K562 (cell line): ENCODE results near the gene CACNA2D3. TPM values are rescaled to one million over a fixed set of nuclear protein-coding genes. Genes with fewer than 3 reads are reported as not detected.

ENCODE experiments used
- ATAC-seq: fragments of 200-7000 bp; cut with Tn5 transposase; 3 replicates; pipeline ENCODE4 v1.9.1; 2020; ENCODE audit warnings: moderate library complexity
- BruUV-seq: library from RNA; stranded (reverse); fragments of 400-500 nt; replicated peaks from 2 replicates; lab custom pipeline; 2021; lab: Mats Ljungman, UMichigan
- CTCF ChIA-PET: fragments of 300-600 bp; formaldehyde crosslinking; extraction: SDS; loops from one replicate; lab custom pipeline; 2021; ENCODE audit warnings: low intra/inter-chr PET ratio; lab: Yijun Ruan, JAX
- POLR2A ChIA-PET: fragments of 300-600, 350-650 bp; sonication (Branson Sonifier 250); formaldehyde crosslinking; extraction: SDS; loops from one replicate; lab custom pipeline; 2021; ENCODE audit warnings: antibody characterized with exemption, inconsistent platforms; lab: Yijun Ruan, JAX
- DNase-seq, 4 experiments: peaks; one replicate each; pipeline versions ENCODE4 v3.0.0 to v3.0.0-alpha.2; 2011 to 2018; ENCODE audit warnings: low spot score in 3 of 4, mixed read lengths in 3 of 4; ENCODE audit errors: extremely low read depth in 1 of 4
- FAIRE-seq: peaks from 2 replicates; lab custom pipeline; 2011; peaks lifted over from hg19 to GRCh38; lab: Jason Lieb, UNC
- H2AFZ ChIP-seq: 2 replicates; pipeline ENCODE4 v1.6.0; 2011; ENCODE audit warnings: low read depth, low read length, control low read depth, inconsistent platforms
- H3K27ac ChIP-seq: fragments of 200-600 bp; 3 replicates; pipeline ENCODE4 v1.8.0; 2011; ENCODE audit warnings: low read depth, mild to moderate bottlenecking, control low read depth, inconsistent platforms, low read length, moderate library complexity, mixed read lengths; ENCODE audit errors: extremely low read depth
- H3K27me3 ChIP-seq, 2 experiments: fragments of 300-600 bp in 1 of 2; 2 replicates in 1 of 2; 3 replicates in 1 of 2; pipeline versions ENCODE4 v1.6.0 to v1.8.0; 2011; ENCODE audit warnings: inconsistent platforms in 2 of 2, low read length in 2 of 2, mild to moderate bottlenecking in 1 of 2, mixed read lengths in 1 of 2, moderate library complexity in 1 of 2; ENCODE audit not compliant: control insufficient read depth in 2 of 2, insufficient read depth in 2 of 2
- H3K36me3 ChIP-seq: fragments of 300-600 bp; 3 replicates; pipeline ENCODE4 v1.8.0; 2011; ENCODE audit warnings: mild to moderate bottlenecking, low read length, inconsistent platforms; ENCODE audit not compliant: control insufficient read depth, insufficient read depth
- H3K4me1 ChIP-seq, 2 experiments: fragments of 200-600 bp in 1 of 2; replicated peaks in 1 of 2; 2 replicates in 1 of 2; 3 replicates in 1 of 2; pipeline versions ENCODE4 v1.5.1 to v1.8.0; 2011; ENCODE audit warnings: inconsistent platforms in 2 of 2, low read length in 2 of 2, mild to moderate bottlenecking in 1 of 2, mixed read lengths in 1 of 2, moderate library complexity in 1 of 2; ENCODE audit not compliant: control insufficient read depth in 2 of 2, insufficient read depth in 2 of 2
- H3K4me2 ChIP-seq: 2 replicates; pipeline ENCODE4 v1.6.1; 2011; ENCODE audit warnings: low read length, control low read depth, inconsistent platforms, mixed read lengths; ENCODE audit not compliant: insufficient read depth
- H3K4me3 ChIP-seq: fragments of 200-600 bp; sonication (generic), shearing (Covaris generic); 2 replicates; pipeline ENCODE4 v1.5.1; 2016; ENCODE audit warnings: control low read depth, inconsistent platforms
- H3K79me2 ChIP-seq: fragments of 200-600 bp; 3 replicates; pipeline ENCODE4 v1.8.0; 2011; ENCODE audit warnings: low read length, inconsistent platforms; ENCODE audit not compliant: control insufficient read depth, insufficient read depth
- H3K9ac ChIP-seq, 2 experiments: 2 replicates each; pipeline versions ENCODE4 v1.6.0 to v1.6.1; 2011; ENCODE audit warnings: low read depth in 2 of 2, low read length in 2 of 2, control low read depth in 1 of 2, inconsistent platforms in 1 of 2, mild to moderate bottlenecking in 1 of 2, mixed read lengths in 1 of 2; ENCODE audit not compliant: insufficient read depth in 1 of 2
- H3K9me1 ChIP-seq: one replicate; pipeline ENCODE4 v1.6.0; 2011; ENCODE audit warnings: inconsistent platforms, mild to moderate bottlenecking, low read length, moderate library complexity; ENCODE audit not compliant: control insufficient read depth, insufficient read depth
- H3K9me3 ChIP-seq: replicated peaks from 2 replicates; pipeline ENCODE4 v1.5.1; 2011; ENCODE audit warnings: low read depth, low read length, inconsistent platforms; ENCODE audit not compliant: control insufficient read depth, insufficient read depth
- H4K20me1 ChIP-seq: replicated peaks from 2 replicates; pipeline ENCODE4 v1.6.1; 2011; ENCODE audit warnings: low read length, inconsistent platforms, mixed read lengths; ENCODE audit not compliant: control insufficient read depth, insufficient read depth
- GABPB2 ChIP-seq: fragments of 250-450 bp; sonication (Bioruptor Pico); conservative IDR thresholded peaks from 2 replicates; pipeline ENCODE4 v1.5.1; 2021; ENCODE audit warnings: mild to moderate bottlenecking
- ILF3 ChIP-seq: fragments of 450-650 bp; IDR thresholded peaks from 2 replicates; pipeline ENCODE4 v1.6.1; 2018; ENCODE audit warnings: antibody characterized with exemption, mild to moderate bottlenecking, moderate library complexity, borderline replicate concordance
- ZFX ChIP-seq: sonication (generic); formaldehyde crosslinking; IDR thresholded peaks from 2 replicates; pipeline ENCODE4 v1.8.0; 2022; ENCODE audit warnings: mild to moderate bottlenecking, missing genetic modification reagents, moderate library complexity
- ZKSCAN3 ChIP-seq: fragments of 250-450 bp; sonication (Bioruptor Pico); IDR thresholded peaks from 2 replicates; pipeline ENCODE4 v1.4.0; 2020
- ZNF644 ChIP-seq: fragments of 200-800 bp; sonication (Bioruptor generic); IDR thresholded peaks from 2 replicates; pipeline ENCODE4 v1.6.1; 2016; ENCODE audit warnings: low read depth, missing genetic modification characterization, missing compliant biosample characterization
- WGBS: fragments of 100-300 bp; shearing (Covaris generic); methylation state at CpG from one replicate; pipeline ENCODE4 v1.1.6; 2016; ENCODE audit warnings: low coverage, mixed read lengths; ENCODE audit not compliant: insufficient coverage; ENCODE audit errors: missing lambda C conversion rate; 5-methylcytosine and 5-hydroxymethylcytosine counted together
- in situ Hi-C: fragments of 300-500 bp; cut with MboI; formaldehyde crosslinking; loops from 4 replicates; pipeline ENCODE4 v1.15.0; 2018; ENCODE audit warnings: inconsistent platforms, mixed read lengths
- intact Hi-C: fragments of 100-400 bp; cut with micrococcal nuclease; formaldehyde crosslinking; loops from 2 replicates; pipeline ENCODE4 v1.14.2; 2022
- polyA plus RNA-seq, 8 experiments: library from polyadenylated mRNA; depleted of rRNA in 4 of 8; stranded (reverse) in 5 of 8; unstranded in 3 of 8; fragments of >200 nt; fragmentation: Nextera tagmentation in 2 of 8; fragmentation: Illumina TruSeq in 1 of 8; extraction: Ambion mirVana in 2 of 8; extraction: Trizol in 1 of 8; gene quantifications; 2 replicates each; pipeline versions ENCODE4 v1.2.1 to v1.2.3, GENCODE V29; 2011 to 2014; ENCODE audit warnings: inconsistent platforms in 1 of 8, missing spikeins in 1 of 8
- total RNA-seq, 7 experiments: library from RNA; depleted of rRNA in 6 of 7; stranded (reverse); fragments of >200 nt in 6 of 7; fragmentation: Illumina TruSeq in 2 of 7; extraction: Trizol in 2 of 7; gene quantifications; 2 replicates each; pipeline versions ENCODE4 v1.2.1 to v1.2.3, GENCODE V29; 2011 to 2021; ENCODE audit warnings: low replicate concordance in 1 of 7

CACNA2D3 gene
- total and polyA plus RNA-seq, 9 of the 15 experiments (the other 6 are each of a cell fraction or from before 2014, with no cell fraction given): 0.01 TPM; not detected in 8

GRCh38 chr3:54305409-54306099, 183.2 kb downstream of the CACNA2D3 start:
- Histone ChIP-seq H3K27me3 (no peaks in the 10 kb centered on the region; a peak in 1 of 5 replicates), H3K79me2 (no peaks in the 10 kb centered on the region), H3K4me3 (no peak overlapping the region), H3K9me1 (no peaks in the 10 kb centered on the region), H3K4me1 (no peaks in the 10 kb centered on the region), H3K27ac (no peak overlapping the region), H3K36me3 (no peaks in the 10 kb centered on the region), H2AFZ (no peak overlapping the region), H4K20me1 (0 out of 2 replicates have a peak, but pooled peaks cover 3% of the 10 kb centered on the region), H3K4me2 (no peak overlapping the region), H3K9ac (no peak overlapping the region), H3K9me3 (no peaks in the 10 kb centered on the region)
- ChIA-PET POLR2A (no interaction called here), CTCF (no interaction called here)
- 0% methylated on average over 3 of the region's 3 CpGs for WGBS
- FAIRE-seq (no peak), DNase-seq (no peak), ATAC-seq (no peak)
- no peak for TF ChIP-seq ZFX (CRISPR knock-in tag)
- no peak for TF ChIP-seq ZKSCAN3 (CRISPR knock-in tag)
- no peak for TF ChIP-seq GABPB2 (CRISPR knock-in tag)
- no peak for TF ChIP-seq ZNF644 (tag)
- TF ChIP-seq ILF3: no peak
- in situ Hi-C loops (no loop called here), intact Hi-C loops (no loop called here)
- no TSS peak for BruUV-seq
